Caco-2 (cell line): ENCODE data around the gene CRYBG3. TPM values are rescaled to one million over a fixed set of nuclear protein-coding genes. Genes with fewer than 3 reads are reported as not detected.

Source experiments
- BruUV-seq: library from RNA; stranded (reverse); fragments of 400-500 nt; replicated peaks from 2 replicates; lab custom pipeline; 2021; lab: Mats Ljungman, UMichigan
- CTCF ChIA-PET: fragments of 300-600 bp; sonication (Branson Sonifier 250); formaldehyde crosslinking; loops from one replicate; lab custom pipeline; 2022; ENCODE audit warnings: antibody characterized with exemption; lab: Charles Lee
- POLR2A ChIA-PET: fragments of 300-600 bp; sonication (Branson Sonifier 250); formaldehyde crosslinking; loops from one replicate; lab custom pipeline; 2022; ENCODE audit warnings: antibody characterized with exemption; lab: Charles Lee
- DNase-seq, 2 experiments: peaks; one replicate each; pipeline versions ENCODE4 v3.0.0 to v3.0.0-alpha.2; 2020 to 2022
- H3K27me3 ChIP-seq: replicated peaks from 2 replicates; pipeline ENCODE4 v1.6.0; 2011; ENCODE audit warnings: low read length; ENCODE audit not compliant: control insufficient read depth, insufficient read depth
- H3K36me3 ChIP-seq: 2 replicates; pipeline ENCODE4 v1.5.1; 2011; ENCODE audit warnings: low read length; ENCODE audit not compliant: control insufficient read depth, insufficient read depth
- H3K4me1 ChIP-seq: fragments of 250-450 bp; sonication (Bioruptor Pico); 2 replicates; pipeline ENCODE4 v1.5.1; 2020; ENCODE audit warnings: mild to moderate bottlenecking
- H3K4me3 ChIP-seq: 2 replicates; pipeline ENCODE4 v1.5.1; 2011; ENCODE audit warnings: low read depth, mild to moderate bottlenecking, control low read depth, low read length
- H3K9me3 ChIP-seq: fragments of 250-450 bp; sonication (Bioruptor Pico); 2 replicates; pipeline ENCODE4 v1.5.1; 2020; ENCODE audit warnings: mild to moderate bottlenecking, moderate library complexity
- H3K27ac Mint-ChIP-seq: one replicate; pipeline ENCODE4 v1.8.0; 2022; ENCODE audit warnings: mixed read lengths; ENCODE audit not compliant: unreplicated experiment
- H3K27me3 Mint-ChIP-seq: one replicate; pipeline ENCODE4 v1.8.0; 2022; ENCODE audit warnings: mixed read lengths; ENCODE audit not compliant: insufficient read depth, unreplicated experiment
- H3K36me3 Mint-ChIP-seq: one replicate; pipeline ENCODE4 v1.8.0; 2022; ENCODE audit warnings: mild to moderate bottlenecking, mixed read lengths; ENCODE audit not compliant: insufficient read depth, unreplicated experiment
- H3K4me1 Mint-ChIP-seq: one replicate; pipeline ENCODE4 v1.8.0; 2022; ENCODE audit warnings: low read depth, mixed read lengths; ENCODE audit not compliant: unreplicated experiment
- H3K4me3 Mint-ChIP-seq: one replicate; pipeline ENCODE4 v1.8.0; 2022; ENCODE audit warnings: mild to moderate bottlenecking, moderate library complexity, mixed read lengths; ENCODE audit not compliant: unreplicated experiment
- H3K9me3 Mint-ChIP-seq: one replicate; pipeline ENCODE4 v1.8.0; 2022; ENCODE audit warnings: mixed read lengths; ENCODE audit not compliant: unreplicated experiment
- intact Hi-C: fragments of 100-400 bp; cut with micrococcal nuclease; formaldehyde crosslinking; loops from one replicate; pipeline ENCODE4 v1.10.0; 2022; ENCODE audit not compliant: unreplicated experiment
- total RNA-seq: library from RNA; stranded (reverse); gene quantifications from 2 replicates; pipeline ENCODE4 v1.2.3, GENCODE V29; 2022
- TF ChIP-seq, protein P1 (sequence below), 2 experiments: fragments of 200-600 bp in 1 of 2; IDR thresholded peaks; 1 replicate in 1 of 2; 2 replicates in 1 of 2; pipeline versions ENCODE4 v1.5.1 to v1.8.0; 2011 to 2022; ENCODE audit warnings: antibody characterized with exemption in 1 of 2, control low read depth in 1 of 2, inconsistent platforms in 1 of 2, low read depth in 1 of 2, low read length in 1 of 2, mild to moderate bottlenecking in 1 of 2, moderate library complexity in 1 of 2; ENCODE audit not compliant: insufficient read depth in 1 of 2, severe bottlenecking in 1 of 2, unreplicated experiment in 1 of 2

The CRYBG3 gene
- total RNA-seq, 1 experiment from 2014 or later = 1.3 TPM

DNA sequence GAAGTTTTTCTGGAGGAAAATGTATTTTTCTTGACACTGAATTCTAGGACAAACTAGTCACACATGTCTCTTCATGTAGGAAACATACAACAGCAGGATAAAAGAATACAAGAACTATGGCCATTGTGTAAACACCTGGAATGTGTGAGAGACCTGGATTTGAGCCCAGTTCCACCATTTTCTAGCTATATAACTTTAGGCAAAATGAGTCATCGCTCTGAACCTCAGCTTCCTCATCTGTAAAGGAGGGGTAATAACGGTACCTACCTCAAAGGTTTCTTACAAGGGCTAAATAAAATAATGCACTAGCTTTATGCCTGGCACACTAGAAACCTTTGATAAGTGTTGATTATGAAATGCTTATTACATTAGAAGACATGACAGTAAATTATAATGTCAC, 92.6 kb downstream of the CRYBG3 start:
- Histone ChIP-seq H3K4me3 (no peak overlapping the region), H3K4me1 (peaks cover 10% of the 10 kb centered on the region), H3K9me3 (no peaks in the 10 kb centered on the region), H3K27me3 (no peaks in the 10 kb centered on the region), H3K36me3 (no peaks in the 10 kb centered on the region)
- CTCF ChIA-PET = no interaction called here
- Mint-ChIP-seq H3K36me3 (no peaks in the 10 kb centered on the region), H3K4me1 (no peaks in the 10 kb centered on the region), H3K4me3 (no peak overlapping the region), H3K9me3 (no peaks in the 10 kb centered on the region), H3K27ac (no peak overlapping the region), H3K27me3 (peaks cover 2% of the 10 kb centered on the region)
- POLR2A ChIA-PET = no interaction called here
- no peak for DNase-seq
- intact Hi-C loops = no loop called here
- BruUV-seq = no TSS peak
- TF ChIP-seq, protein P1, sequence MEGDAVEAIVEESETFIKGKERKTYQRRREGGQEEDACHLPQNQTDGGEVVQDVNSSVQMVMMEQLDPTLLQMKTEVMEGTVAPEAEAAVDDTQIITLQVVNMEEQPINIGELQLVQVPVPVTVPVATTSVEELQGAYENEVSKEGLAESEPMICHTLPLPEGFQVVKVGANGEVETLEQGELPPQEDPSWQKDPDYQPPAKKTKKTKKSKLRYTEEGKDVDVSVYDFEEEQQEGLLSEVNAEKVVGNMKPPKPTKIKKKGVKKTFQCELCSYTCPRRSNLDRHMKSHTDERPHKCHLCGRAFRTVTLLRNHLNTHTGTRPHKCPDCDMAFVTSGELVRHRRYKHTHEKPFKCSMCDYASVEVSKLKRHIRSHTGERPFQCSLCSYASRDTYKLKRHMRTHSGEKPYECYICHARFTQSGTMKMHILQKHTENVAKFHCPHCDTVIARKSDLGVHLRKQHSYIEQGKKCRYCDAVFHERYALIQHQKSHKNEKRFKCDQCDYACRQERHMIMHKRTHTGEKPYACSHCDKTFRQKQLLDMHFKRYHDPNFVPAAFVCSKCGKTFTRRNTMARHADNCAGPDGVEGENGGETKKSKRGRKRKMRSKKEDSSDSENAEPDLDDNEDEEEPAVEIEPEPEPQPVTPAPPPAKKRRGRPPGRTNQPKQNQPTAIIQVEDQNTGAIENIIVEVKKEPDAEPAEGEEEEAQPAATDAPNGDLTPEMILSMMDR (IDR thresholded peaks at IDR 0.05; ENCODE audit: insufficient read depth in 1 of 2, low read depth in 1 of 2, low read length in 1 of 2, severe bottlenecking in 1 of 2, unreplicated experiment in 1 of 2) = no peak

DNA sequence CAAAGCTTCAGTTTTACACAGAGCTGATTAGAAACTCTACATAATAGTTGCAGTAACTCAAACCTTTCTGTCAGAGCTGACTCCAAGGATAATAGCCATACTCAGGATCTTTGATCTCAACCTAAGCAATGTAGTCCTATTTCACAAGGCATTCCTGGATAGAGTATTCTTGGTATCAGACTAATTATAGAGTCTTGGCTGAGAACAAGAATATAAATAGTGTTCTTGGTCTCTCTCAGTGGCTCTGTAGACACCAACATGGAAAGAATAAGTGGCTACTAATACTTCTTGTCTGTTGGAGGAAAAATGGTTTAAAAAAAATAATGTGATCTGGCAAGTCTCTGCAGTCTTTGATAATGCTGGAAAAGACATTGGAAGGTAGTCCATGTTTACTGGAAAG, 94.8 kb downstream of the CRYBG3 start:
- Mint-ChIP-seq H3K4me1 (no peaks in the 10 kb centered on the region), H3K27ac (no peak overlapping the region), H3K27me3 (peaks cover 2% of the 10 kb centered on the region), H3K36me3 (no peaks in the 10 kb centered on the region), H3K4me3 (no peak overlapping the region), H3K9me3 (no peaks in the 10 kb centered on the region)
- no TSS peak for BruUV-seq
- Histone ChIP-seq H3K9me3 (no peaks in the 10 kb centered on the region), H3K27me3 (no peaks in the 10 kb centered on the region), H3K36me3 (no peaks in the 10 kb centered on the region), H3K4me1 (peaks cover 1% of the 10 kb centered on the region; the same call in 1 of the 2 replicates), H3K4me3 (no peak overlapping the region)
- TF ChIP-seq, protein P1 (IDR thresholded peaks at IDR 0.05; ENCODE audit: insufficient read depth in 1 of 2, low read depth in 1 of 2, low read length in 1 of 2, severe bottlenecking in 1 of 2, unreplicated experiment in 1 of 2) = no peak
- DNase-seq = no peak
- intact Hi-C loops = no loop called here
- ChIA-PET POLR2A (no interaction called here), CTCF (no interaction called here)

DNA sequence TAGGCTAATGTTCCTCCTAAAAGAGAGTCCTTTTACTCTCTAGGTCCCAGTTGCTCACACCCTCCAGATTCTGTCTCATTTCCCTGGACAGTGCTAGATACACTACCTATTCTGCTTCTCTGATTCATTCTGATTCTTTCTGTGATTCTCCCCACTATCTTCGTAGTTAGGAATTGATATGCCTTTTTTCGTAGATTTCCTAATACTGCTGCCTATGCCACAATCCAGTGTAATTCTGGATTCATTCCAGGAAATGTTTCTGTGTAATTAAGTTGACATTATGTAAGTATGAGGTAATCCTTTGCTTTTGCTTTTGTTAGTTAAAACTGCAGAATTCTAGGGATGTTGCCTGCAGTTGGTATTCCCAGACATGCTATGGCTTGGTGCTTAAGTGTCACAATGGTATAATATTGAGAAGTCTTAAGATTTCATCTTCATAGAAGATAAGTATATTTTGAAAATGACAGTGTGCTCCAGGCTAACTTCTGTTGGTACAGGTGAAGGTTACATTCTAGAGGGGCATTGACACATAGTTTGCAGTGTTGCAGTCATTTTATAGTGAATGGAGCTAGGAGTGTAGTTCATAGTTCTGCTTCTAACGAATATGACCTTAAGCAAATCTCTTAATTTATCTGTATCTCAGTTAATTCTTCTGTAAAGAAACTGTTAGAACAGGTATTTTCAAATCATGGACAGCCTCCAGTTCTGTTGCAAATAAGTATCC, 96.2 kb downstream of the CRYBG3 start:
- POLR2A ChIA-PET = no interaction called here
- CTCF ChIA-PET = no interaction called here
- Mint-ChIP-seq H3K9me3 (no peaks in the 10 kb centered on the region), H3K4me1 (no peaks in the 10 kb centered on the region), H3K36me3 (no peaks in the 10 kb centered on the region), H3K4me3 (no peak overlapping the region), H3K27me3 (peaks cover 2% of the 10 kb centered on the region), H3K27ac (no peak overlapping the region)
- no peaks in the 10 kb centered on the region for H3K4me1 ChIP-seq
- intact Hi-C loops = no loop called here
- no peaks in the 10 kb centered on the region for H3K27me3 ChIP-seq
- BruUV-seq = no TSS peak
- TF ChIP-seq, protein P1 (IDR thresholded peaks at IDR 0.05; ENCODE audit: insufficient read depth in 1 of 2, low read depth in 1 of 2, low read length in 1 of 2, severe bottlenecking in 1 of 2, unreplicated experiment in 1 of 2) = no peak
- no peak overlapping the region for H3K4me3 ChIP-seq
- no peaks in the 10 kb centered on the region for H3K9me3 ChIP-seq
- no peaks in the 10 kb centered on the region for H3K36me3 ChIP-seq
- no peak for DNase-seq
